OCI-LY1 (cell line): ENCODE measurements around the gene DPP3.
A peak's percentile ranks its signal among the peaks of the same experiment; 100 is the strongest.

ENCODE experiments used
- CTCF ChIP-seq: fragments of 200-600 bp; sonication (generic), shearing (Covaris generic); IDR thresholded peaks from 2 replicates; pipeline ENCODE4 v1.5.1; 2017; ENCODE audit warnings: mild to moderate bottlenecking, antibody characterized with exemption, low read length, moderate library complexity, mixed read lengths
- EZH2 ChIP-seq: fragments of 200-600 bp; sonication (generic), shearing (Covaris generic); IDR thresholded peaks from 2 replicates; pipeline ENCODE4 v1.8.0; 2017; ENCODE audit warnings: borderline replicate concordance, mixed run types, mild to moderate bottlenecking, antibody characterized with exemption, low read length, moderate library complexity, mixed read lengths

- TF ChIP-seq EZH2 (no peak), CTCF (peak; percentile 98)
Observed at GRCh38 chr11:66478729-66479393, 1.4 kb upstream of the DPP3 start.
